ENCODE data around the gene CADPS2.

CADPS2 gene

GRCh38 chr7:122556873-122557542 lies 329.3 kb downstream of the CADPS2 start:
- TF ChIP-seq, protein P1, sequence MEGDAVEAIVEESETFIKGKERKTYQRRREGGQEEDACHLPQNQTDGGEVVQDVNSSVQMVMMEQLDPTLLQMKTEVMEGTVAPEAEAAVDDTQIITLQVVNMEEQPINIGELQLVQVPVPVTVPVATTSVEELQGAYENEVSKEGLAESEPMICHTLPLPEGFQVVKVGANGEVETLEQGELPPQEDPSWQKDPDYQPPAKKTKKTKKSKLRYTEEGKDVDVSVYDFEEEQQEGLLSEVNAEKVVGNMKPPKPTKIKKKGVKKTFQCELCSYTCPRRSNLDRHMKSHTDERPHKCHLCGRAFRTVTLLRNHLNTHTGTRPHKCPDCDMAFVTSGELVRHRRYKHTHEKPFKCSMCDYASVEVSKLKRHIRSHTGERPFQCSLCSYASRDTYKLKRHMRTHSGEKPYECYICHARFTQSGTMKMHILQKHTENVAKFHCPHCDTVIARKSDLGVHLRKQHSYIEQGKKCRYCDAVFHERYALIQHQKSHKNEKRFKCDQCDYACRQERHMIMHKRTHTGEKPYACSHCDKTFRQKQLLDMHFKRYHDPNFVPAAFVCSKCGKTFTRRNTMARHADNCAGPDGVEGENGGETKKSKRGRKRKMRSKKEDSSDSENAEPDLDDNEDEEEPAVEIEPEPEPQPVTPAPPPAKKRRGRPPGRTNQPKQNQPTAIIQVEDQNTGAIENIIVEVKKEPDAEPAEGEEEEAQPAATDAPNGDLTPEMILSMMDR (IDR thresholded peaks at IDR 0.05; ENCODE audit: control insufficient read depth, extremely low read depth, insufficient read depth) = no peak
- no peak overlapping the region for H3K4me3 ChIP-seq (ENCODE audit: low read depth, low read length)
- no peak for DNase-seq (ENCODE audit: low read depth)

- TF ChIP-seq, protein P1 (IDR thresholded peaks at IDR 0.05; ENCODE audit: control insufficient read depth, extremely low read depth, insufficient read depth) = no peak
- no peak overlapping the region for H3K4me3 ChIP-seq (ENCODE audit: low read depth, low read length)
- DNase-seq (ENCODE audit: low read depth) = no peak
Measured at GRCh38 chr7:122556219-122556618, 330.0 kb downstream of the CADPS2 start.

DNA sequence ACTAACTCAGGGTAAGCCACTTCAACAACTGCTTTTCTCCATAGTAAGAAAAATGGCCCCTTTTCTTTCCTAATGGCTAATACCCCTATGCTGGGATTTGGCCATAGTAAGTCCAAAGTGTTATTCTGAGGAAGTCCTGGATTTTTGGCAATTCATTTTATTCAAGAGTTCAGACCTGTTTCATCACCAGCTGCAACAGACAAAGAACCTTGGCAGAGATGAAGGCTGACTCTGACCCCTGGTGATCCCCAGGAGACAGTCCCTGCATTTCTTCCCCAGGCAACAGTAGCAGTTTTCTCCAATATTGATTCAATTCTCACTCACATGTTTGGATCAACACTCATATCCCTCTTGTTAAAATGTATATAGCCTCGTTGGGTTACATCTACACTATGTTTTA lies 332.5 kb downstream of the CADPS2 start:
- no peak overlapping the region for H3K4me3 ChIP-seq (ENCODE audit: low read depth, low read length)
- TF ChIP-seq, protein P1 (IDR thresholded peaks at IDR 0.05; ENCODE audit: control insufficient read depth, extremely low read depth, insufficient read depth) = no peak
- no peak for DNase-seq (ENCODE audit: low read depth)

- H3K4me3 ChIP-seq (ENCODE audit: low read depth, low read length) = no peak overlapping the region
- TF ChIP-seq, protein P1 (IDR thresholded peaks at IDR 0.05; ENCODE audit: control insufficient read depth, extremely low read depth, insufficient read depth) = no peak
- DNase-seq (ENCODE audit: low read depth) = no peak
Measured at GRCh38 chr7:122552769-122553168, 333.5 kb downstream of the CADPS2 start.

- TF ChIP-seq, protein P1 (IDR thresholded peaks at IDR 0.05; ENCODE audit: control insufficient read depth, extremely low read depth, insufficient read depth) = peak; percentile 66
- no peak overlapping the region for H3K4me3 ChIP-seq (ENCODE audit: low read depth, low read length)
- DNase-seq (ENCODE audit: low read depth) = peak; percentile 18
Measured at GRCh38 chr7:122550545-122550944, 335.7 kb downstream of the CADPS2 start.

DNA sequence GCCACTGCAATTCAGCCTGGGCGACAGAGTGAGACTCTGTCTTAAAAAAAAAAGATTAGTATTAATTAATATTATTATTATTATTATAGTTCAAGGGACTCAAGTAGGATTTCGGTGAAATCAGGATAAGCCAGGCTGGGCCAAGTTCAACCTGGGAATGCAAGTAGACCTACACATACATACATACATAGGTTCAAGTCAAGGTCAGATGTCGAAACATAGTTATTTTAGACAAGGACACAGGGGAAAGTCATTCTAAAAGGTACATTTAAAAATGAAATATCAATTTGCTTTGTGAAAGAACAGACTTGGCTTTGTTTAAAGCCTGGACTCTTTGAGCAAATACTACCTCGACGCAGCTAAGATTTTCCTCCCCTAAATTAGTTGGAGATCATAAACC lies 336.7 kb downstream of the CADPS2 start:
- TF ChIP-seq, protein P1 (IDR thresholded peaks at IDR 0.05; ENCODE audit: control insufficient read depth, extremely low read depth, insufficient read depth) = no peak
- DNase-seq (ENCODE audit: low read depth) = no peak
- H3K4me3 ChIP-seq (ENCODE audit: low read depth, low read length) = no peak overlapping the region

- TF ChIP-seq, protein P1 (IDR thresholded peaks at IDR 0.05; ENCODE audit: control insufficient read depth, extremely low read depth, insufficient read depth) = no peak
- H3K4me3 ChIP-seq (ENCODE audit: low read depth, low read length) = no peak overlapping the region
- DNase-seq (ENCODE audit: low read depth) = no peak
Measured at GRCh38 chr7:122546496-122546895, 339.8 kb downstream of the CADPS2 start.

All from LNCaP clone FGC (cell line).